HG03565 (cell line): ENCODE measurements around the gene ARHGEF4.

Source experiments
- ATAC-seq: cut with Tn5 transposase; IDR thresholded peaks from one replicate; pipeline ENCODE4 v1.9.1; 2021; ENCODE audit warnings: mild to moderate bottlenecking, moderate library complexity; ENCODE audit not compliant: unreplicated experiment

The ARHGEF4 gene

DNA sequence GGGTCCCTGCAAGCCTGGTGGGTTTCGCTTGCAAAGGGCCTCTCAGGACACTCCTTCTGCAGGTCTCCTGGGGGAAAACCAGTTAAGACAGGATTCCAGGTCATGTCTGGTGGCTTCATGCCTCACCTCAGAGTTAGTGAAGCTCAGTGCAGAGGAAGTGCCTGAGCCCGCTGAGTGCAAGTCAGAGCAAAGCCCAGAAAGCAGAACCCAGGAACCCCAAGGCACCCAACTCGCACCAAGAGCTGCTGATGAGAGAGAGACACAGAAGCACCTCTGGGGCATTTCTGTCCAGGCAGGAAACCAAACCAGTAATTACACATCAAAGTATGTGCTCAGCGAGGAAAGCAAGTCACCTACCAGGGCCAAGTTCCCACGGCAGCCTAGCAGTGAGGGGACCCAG is 78.4 kb downstream of the ARHGEF4 start:
- ATAC-seq = no peak

- ATAC-seq = no peak
Measured at GRCh38 chr2:130915595-130916437, 79.1 kb downstream of the ARHGEF4 start.

DNA sequence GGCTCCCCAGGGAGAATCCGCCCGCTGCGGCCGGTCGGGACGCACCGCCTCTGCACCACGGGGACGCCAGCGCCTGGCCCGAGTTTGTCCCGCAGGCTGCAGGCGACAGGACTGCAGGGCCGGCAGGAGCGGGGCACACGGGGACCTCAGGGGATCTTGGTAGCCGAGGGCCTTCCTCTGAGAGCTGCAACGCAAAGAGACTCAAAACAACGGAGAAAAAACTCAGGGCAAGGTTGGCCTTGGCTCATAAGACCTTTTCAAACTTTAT is 79.7 kb downstream of the ARHGEF4 start:
- no peak for ATAC-seq

DNA sequence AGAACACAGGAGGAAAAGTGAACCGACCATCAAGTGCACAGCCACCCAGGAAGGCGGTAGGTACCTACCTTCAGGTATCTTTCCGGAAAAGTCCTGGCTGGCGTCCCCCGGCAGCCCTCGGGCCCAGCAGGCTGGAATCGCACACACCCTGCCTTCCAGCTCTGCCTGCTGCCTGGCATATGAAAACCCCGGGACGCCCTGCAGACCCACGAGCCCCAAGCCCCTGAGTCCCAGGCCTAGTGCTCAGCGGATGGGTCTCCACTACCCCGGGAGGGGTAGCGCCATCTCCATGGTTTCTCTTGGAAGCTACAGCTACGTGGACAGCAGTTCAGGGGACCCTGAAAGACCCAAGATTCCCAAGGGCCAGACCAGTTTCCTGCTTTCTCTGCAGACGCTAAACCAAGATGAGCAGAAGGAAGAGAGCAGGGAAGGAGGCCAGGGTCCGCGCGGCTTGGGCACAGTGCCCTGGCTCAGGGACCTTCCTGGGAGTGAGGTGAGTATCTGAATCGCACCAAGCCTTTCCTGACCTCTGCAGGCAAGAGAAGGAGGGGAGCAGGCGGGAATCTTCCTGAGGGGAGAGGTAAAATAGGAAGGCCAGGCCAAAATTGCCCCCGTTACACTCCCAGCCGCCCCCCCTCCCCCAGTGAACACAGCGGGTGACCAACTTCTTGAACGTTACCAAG is 80.4 kb downstream of the ARHGEF4 start:
- ATAC-seq = no peak

GRCh38 chr2:130918393-130918792 is 81.7 kb downstream of the ARHGEF4 start:
- no peak for ATAC-seq

DNA sequence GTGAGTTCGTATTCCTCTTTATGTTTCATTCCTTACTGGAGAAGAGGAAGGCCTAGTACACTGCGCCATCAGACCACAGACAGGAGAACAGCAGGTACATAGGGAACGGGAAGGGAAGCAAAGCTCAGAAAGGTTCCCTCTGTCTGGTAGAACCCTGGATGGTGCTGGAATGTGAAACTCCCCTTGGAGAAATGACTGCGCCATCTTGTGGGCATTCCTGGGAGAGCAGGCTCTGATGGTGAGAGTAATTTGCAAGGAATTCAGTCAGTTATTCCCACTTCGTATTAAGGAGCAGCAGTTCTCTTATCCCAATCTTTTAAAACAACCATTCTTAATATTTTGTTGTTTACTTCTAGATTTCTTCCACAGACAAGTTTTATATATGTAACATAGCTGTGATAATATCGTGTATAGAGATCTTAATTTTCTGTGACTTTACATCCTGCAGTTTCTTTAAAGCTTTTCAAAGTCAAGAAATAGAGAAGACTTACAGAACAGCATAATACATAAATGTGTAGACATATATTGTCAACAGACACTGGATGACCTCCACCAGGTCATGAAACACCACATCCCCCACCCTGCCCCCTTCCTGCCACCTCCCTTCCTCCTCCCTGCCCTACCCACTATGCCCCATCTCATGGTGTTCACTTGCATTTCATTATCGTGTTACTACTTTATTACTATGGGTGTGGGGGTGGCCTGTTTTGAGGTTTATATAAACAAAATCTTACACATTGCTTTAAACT is 83.9 kb downstream of the ARHGEF4 start:
- ATAC-seq = no peak

DNA sequence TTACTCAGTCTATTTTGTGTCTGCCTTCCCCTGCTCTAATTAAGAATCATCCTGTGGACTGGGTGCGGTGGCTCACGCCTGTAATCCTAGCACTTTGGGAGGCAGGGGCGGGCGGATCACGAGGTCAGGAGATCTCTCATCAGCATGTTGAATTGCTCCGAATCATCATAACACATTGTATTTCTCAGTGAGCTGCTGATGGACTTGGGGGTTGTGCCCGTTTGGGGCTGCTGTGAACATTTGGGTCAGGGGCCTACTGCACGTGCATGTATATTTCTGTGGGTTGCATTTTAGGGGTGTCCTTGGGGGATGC is 84.4 kb downstream of the ARHGEF4 start:
- ATAC-seq = no peak

DNA sequence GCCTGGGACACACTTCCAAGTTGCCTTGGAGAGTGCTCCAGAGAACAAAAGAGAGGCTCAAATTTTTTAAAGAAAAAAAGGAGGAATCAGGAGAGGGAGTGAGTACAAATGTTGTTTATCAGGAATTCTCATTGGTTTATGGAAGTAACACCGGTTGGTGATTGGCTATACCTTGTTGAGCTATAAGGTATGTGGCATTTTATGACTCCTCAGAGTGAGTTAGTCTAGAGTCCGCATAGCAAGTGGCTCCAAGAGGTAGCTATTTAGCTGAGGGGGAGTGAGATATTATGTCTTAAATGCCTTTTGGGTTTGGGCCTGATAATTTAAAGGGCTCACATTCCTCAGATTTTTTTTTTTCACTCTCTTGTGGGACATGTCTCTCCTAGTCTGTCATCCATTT is 85.7 kb downstream of the ARHGEF4 start:
- ATAC-seq = no peak

GRCh38 chr2:130928385-130928784 is 91.7 kb downstream of the ARHGEF4 start:
- no peak for ATAC-seq

DNA sequence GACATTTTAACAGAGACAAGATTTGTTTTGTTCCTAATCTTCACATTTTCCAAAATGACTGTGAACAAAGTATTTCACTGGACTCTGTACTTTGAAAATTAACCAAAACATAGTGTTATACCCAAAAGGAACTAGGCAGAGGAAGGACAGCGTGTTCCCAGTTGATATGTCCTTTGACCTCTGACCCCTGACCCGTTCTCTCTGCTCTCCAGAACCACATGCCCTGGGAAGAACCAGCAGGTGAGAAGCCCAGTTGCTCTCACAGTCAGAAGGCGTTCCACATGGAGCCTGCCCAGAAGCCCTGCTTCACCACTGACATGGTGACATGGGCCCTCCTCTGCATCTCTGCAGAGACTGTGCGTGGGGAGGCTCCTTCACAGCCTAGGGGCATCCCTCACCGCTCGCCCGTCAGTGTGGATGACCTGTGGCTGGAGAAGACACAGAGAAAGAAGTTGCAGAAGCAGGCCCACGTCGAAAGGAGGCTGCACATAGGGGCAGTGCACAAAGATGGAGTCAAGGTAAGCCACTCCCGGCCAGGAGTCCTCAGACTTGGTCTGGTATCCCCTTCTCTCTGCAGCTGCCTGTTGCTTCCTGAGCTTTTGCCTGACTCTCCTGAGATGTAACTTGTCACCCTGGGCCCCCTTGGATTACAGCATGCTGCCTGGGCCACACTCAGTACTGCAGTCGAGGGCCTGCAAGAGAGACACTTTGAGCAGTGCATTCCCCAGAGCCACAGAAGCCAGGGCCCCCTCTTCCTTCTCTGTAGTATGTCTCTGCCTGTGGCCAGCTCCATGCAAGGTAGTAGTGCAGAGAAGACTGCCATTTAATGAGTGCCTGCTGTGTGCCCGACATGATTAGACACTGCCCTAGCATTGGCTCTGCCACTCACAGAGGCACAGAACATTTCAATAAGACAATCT is 94.3 kb downstream of the ARHGEF4 start:
- no peak for ATAC-seq

DNA sequence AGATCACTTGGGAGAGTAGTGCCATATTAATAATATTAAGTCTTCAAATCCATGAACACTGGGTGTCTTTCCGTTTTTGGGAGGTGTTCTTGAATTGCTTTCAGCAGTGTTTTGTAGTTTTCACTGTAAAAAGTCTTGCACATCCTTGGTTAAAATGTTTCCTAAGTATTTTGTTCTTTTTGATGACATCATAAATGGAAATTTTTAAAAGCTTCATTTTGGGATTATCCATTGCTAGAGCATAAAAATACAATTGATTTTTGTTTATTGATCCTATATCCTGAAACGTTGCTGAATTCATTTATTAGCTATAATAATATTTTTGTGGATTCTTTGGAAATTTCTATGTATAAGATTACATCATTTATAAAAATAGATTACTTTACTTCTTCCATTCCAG is 96.8 kb downstream of the ARHGEF4 start:
- no peak for ATAC-seq

GRCh38 chr2:130936451-130936850 is 99.7 kb downstream of the ARHGEF4 start:
- no peak for ATAC-seq

DNA sequence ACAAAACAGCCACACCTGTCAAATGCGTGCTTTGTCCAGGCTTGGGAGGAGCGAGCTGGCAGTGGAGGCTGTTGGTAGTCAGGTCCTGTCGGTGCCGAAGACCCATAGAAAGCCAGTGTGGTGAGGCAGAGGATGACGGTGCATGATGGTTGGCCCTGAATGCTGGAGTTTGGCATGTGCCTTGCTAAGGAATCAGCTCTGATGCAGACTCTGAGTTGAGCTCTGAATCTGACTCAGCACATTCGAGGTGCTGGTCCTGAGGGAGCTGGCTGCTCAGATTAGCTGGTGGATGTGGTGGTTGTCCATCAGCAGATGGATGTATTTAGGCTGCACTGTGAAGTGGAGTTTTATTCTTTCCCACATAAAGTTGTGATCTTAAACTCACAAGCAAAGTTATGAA is 111.3 kb downstream of the ARHGEF4 start:
- ATAC-seq = no peak

- no peak for ATAC-seq
Measured at GRCh38 chr2:130949954-130950353, 113.2 kb downstream of the ARHGEF4 start.

GRCh38 chr2:130951018-130951417 is 114.3 kb downstream of the ARHGEF4 start:
- no peak for ATAC-seq

- ATAC-seq = no peak
Measured at GRCh38 chr2:130954873-130955272, 118.2 kb downstream of the ARHGEF4 start.

DNA sequence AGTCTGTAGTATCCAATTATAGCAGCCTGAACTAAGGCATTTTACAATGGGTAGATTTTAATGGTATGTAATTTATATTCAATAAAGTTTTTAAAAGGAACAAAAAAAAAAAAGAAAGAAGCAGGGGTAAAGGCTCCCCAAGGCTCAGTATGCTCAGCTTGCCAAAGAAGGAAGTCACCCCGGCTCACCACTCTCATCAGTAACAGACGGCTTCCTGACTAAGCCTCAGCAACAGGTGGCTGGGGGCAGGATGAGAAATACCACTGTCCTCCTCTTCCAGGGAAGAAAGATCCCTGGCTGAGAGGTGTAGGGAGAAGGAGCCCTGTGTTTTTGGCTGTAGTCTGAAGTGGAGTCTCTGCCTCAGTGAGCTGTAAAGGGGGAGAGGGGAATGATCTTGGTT is 121.2 kb downstream of the ARHGEF4 start:
- no peak for ATAC-seq

GRCh38 chr2:130963196-130963848 is 126.6 kb downstream of the ARHGEF4 start:
- no peak for ATAC-seq

DNA sequence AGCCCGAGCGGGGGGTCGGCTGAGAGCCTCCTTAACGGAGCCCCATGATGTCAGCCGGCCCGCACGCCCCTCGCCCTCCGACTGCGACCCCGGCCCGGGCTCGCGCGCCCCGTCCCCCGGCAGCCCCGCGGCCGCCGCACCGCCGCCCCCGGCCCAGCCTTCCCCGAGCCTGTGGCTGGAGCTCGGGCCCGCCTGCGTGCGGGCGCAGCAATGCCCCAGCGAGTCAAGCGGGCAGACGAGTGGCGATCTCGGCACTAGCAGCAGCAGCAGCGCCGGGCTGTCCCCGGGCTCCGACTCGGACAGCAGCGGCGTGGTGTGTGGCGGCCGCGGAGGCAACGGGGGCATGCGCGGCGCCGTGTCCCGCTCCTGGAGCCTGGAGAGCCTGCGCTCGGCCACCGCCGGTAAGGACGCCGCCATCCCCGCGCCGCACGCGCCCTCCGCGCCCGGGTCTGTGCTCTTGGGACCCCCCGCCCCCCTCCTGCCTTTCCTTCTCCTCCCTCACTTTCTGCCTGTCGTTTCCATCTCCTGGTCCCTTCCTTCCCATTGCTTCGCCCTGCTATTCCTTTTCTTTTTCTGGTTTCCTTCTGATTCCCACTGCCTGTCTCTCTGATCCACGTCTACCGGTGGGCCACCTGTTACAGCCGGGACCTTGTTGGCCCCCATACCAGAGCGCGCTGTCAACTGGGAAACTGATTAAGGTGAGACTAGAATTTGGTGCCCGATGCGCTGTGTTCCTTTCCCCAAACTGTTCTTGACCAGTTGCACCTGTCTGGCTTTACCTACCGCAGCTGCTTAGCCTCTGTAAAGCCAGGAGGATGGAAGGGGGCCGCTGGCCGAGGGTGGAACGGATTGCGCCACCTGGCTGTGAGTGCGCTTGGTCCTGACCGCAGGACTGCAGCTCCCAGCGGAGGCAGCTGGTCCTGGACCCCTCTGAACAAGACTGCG is 127.4 kb downstream of the ARHGEF4 start:
- ATAC-seq = no peak
